DMS114 treated with DMSO at 0.1 percent for 48 hours (cell line): ENCODE results near the gene NIPSNAP3A.

Source experiments
- DNase-seq: peaks from one replicate; lab custom pipeline; 2025; ENCODE audit not compliant: unreplicated experiment; lab: John Stamatoyannopoulos, UW

Gene NIPSNAP3A

DNA sequence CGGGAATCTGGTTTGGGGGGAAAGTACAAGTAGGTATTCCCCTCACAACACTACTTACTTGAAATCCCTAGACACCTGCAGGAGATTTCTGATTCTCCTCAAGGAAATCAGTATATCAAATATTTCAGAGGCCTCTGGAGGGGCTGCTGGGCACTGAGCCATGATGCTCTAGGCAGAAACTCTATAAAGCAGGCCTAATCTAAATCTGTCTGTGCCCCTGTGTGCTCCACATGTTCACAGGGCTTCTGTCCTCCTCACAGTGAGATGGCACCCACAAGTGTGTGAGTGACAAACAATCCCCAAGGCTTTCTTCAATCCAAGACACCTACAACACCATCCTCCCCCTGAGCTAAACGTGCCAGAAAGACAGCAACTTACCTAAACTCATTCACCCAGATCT, 55.4 kb downstream of the NIPSNAP3A start:
- DNase-seq, result no peak

GRCh38 chr9:104805441-104805840, 58.0 kb downstream of the NIPSNAP3A start:
- no peak for DNase-seq

GRCh38 chr9:104808035-104808614, 60.6 kb downstream of the NIPSNAP3A start:
- DNase-seq, result no peak
